Right renal pelvis (tissue), 4 donors: ENCODE data around the gene CD300LG. TPM values are rescaled to one million over a fixed set of nuclear protein-coding genes. Genes with fewer than 3 reads are reported as not detected.

Source experiments
- DNase-seq, 4 donors: peaks; one replicate each; pipeline ENCODE4 v3.0.0-alpha.2; 2013; ENCODE audit warnings: low read depth in 4 of 4, low spot score in 3 of 4, missing footprints in 1 of 4
- polyA plus RNA-seq, 4 donors: library from polyadenylated mRNA; unstranded; fragments of 120-200 nt; gene quantifications; one replicate each; pipeline ENCODE4 v1.2.1, GENCODE V29; 2013; ENCODE audit not compliant: insufficient read length in 4 of 4

Gene CD300LG
- polyA plus RNA-seq, 4 donors = 0.98 to 1.5 (median 0.99) TPM

GRCh38 chr17:43901861-43902589, 55.0 kb downstream of the CD300LG start:
- DNase-seq = no peak

- DNase-seq = no peak
Observed at GRCh38 chr17:43905400-43905984, 58.5 kb downstream of the CD300LG start.

GRCh38 chr17:43905985-43906852, 59.2 kb downstream of the CD300LG start:
- peak in 2 of 4 donors; percentile 51 to 65 for DNase-seq

GRCh38 chr17:43906951-43907424, 60.0 kb downstream of the CD300LG start:
- DNase-seq = no peak

GRCh38 chr17:43907425-43907981, 60.5 kb downstream of the CD300LG start, which contains the start of gene MPP2:
Gene MPP2 (minus strand): TSS chr17:43907536. CDS start chr17:43904460, 3,076 bp downstream.
- peak; percentile 77 to 82 (median 80) for DNase-seq

GRCh38 chr17:43907998-43908721, 61.2 kb downstream of the CD300LG start:
- DNase-seq = peak in 1 of 4 donors; percentile 62

- no peak for DNase-seq
Observed at GRCh38 chr17:43909537-43910231, 62.7 kb downstream of the CD300LG start.

GRCh38 chr17:43911904-43912303, 64.9 kb downstream of the CD300LG start:
- DNase-seq = no peak

- DNase-seq = no peak
Observed at GRCh38 chr17:43912635-43913304, 65.8 kb downstream of the CD300LG start.

Other genes starting within 250 kb of the CD300LG start
- 10 to 100 TPM in 3 of 4 donors, 1 to 10 TPM in 1; 7.1 to 15.1 (median 13.2) TPM for gene MEOX1, start 185.3 kb upstream of the CD300LG start, polyA plus RNA-seq
- gene SOST, start 88.4 kb upstream of the CD300LG start, polyA plus RNA-seq = 10 to 100 TPM; 54.7 to 79.6 (median 62.8) TPM
- 10 to 100 TPM; 60.3 to 62.1 (median 61.6) TPM for gene DUSP3, start 68.2 kb upstream of the CD300LG start, polyA plus RNA-seq
- gene CFAP97D1, start 66.7 kb upstream of the CD300LG start, polyA plus RNA-seq = under 1 TPM in 1 of 4 donors, not detected in 3; 0.06 TPM
- gene MPP3, start 14.0 kb upstream of the CD300LG start, polyA plus RNA-seq = 1 to 10 TPM; 6.1 to 8.5 (median 7.6) TPM
- 1 to 10 TPM; 5.7 to 7.5 (median 5.9) TPM for gene MPP2, start 60.4 kb downstream of the CD300LG start, polyA plus RNA-seq
- gene PPY, start 95.3 kb downstream of the CD300LG start, polyA plus RNA-seq = under 1 TPM in 2 of 4 donors, not detected in 2; 0.34 to 0.65 TPM
- gene PYY, start 106.8 kb downstream of the CD300LG start, polyA plus RNA-seq = under 1 TPM; 0.15 to 0.39 (median 0.23) TPM
- gene NAGS, start 157.4 kb downstream of the CD300LG start, polyA plus RNA-seq = 1 to 10 TPM; 2.1 to 4.7 (median 2.5) TPM
- 10 to 100 TPM; 34.5 to 49.8 (median 39.4) TPM for gene TMEM101, start 167.8 kb downstream of the CD300LG start, polyA plus RNA-seq
- 10 to 100 TPM; 38.5 to 48.4 (median 45.7) TPM for gene LSM12, start 219.5 kb downstream of the CD300LG start, polyA plus RNA-seq
- 10 to 100 TPM; 71.1 to 97.7 (median 87.5) TPM for gene G6PC3, start 223.6 kb downstream of the CD300LG start, polyA plus RNA-seq